HG02642 (cell line): ENCODE measurements around the gene ZFP28.
A peak's percentile ranks its signal among the peaks of the same experiment; 100 is the strongest.

Experiments used
- ATAC-seq: cut with Tn5 transposase; IDR thresholded peaks from one replicate; pipeline ENCODE4 v1.9.1; 2021; ENCODE audit warnings: mild to moderate bottlenecking; ENCODE audit not compliant: unreplicated experiment, poor library complexity

Gene ZFP28

GRCh38 chr19:56594783-56595547, 56.2 kb downstream of the ZFP28 start, which contains the start of gene ZNF71:
Gene ZNF71, plus strand, starts transcription at chr19:56595302. Its CDS starts 6,257 bp downstream, at chr19:56601559.
- peak; percentile 96 for ATAC-seq

- no peak for ATAC-seq
These were observed 56.8 kb downstream of the ZFP28 start for GRCh38 chr19:56595548-56595899.

- ATAC-seq: no peak
These were observed 57.9 kb downstream of the ZFP28 start for GRCh38 chr19:56596676-56597075.

GRCh38 chr19:56597696-56598095, 58.9 kb downstream of the ZFP28 start:
- ATAC-seq: no peak

GRCh38 chr19:56601375-56601774, 62.6 kb downstream of the ZFP28 start:
- no peak for ATAC-seq

GRCh38 chr19:56603829-56604228, 65.1 kb downstream of the ZFP28 start:
- ATAC-seq: no peak
